Cardiac muscle cell (in vitro differentiated cells and primary cell): ENCODE measurements around the gene CYTIP. TPM values are rescaled to one million over a fixed set of nuclear protein-coding genes. Genes with fewer than 3 reads are reported as not detected.
A peak's percentile ranks its signal among the peaks of the same experiment; 100 is the strongest.

Experiments
- DNase-seq, 2 donors: peaks; one replicate each; pipeline versions ENCODE4 v3.0.0 to v3.0.0-alpha.2; 2010 to 2017; ENCODE audit warnings: low read depth in 1 of 2, low spot score in 1 of 2
- H3K27ac ChIP-seq: fragments of 200-600 bp; sonication (generic); 2 replicates; pipeline ENCODE4 v1.5.1; 2016
- H3K27me3 ChIP-seq: fragments of 200-600 bp; sonication (generic); 2 replicates; pipeline ENCODE4 v1.6.0; 2016; ENCODE audit warnings: control low read depth
- H3K36me3 ChIP-seq: fragments of 200-600 bp; sonication (generic); 2 replicates; pipeline ENCODE4 v1.5.1; 2016; ENCODE audit warnings: control low read depth
- H3K4me1 ChIP-seq: fragments of 200-600 bp; sonication (generic); 2 replicates; pipeline ENCODE4 v1.8.1; 2017; ENCODE audit warnings: low read depth, mild to moderate bottlenecking, mixed run types
- H3K4me3 ChIP-seq: fragments of 200-600 bp; sonication (generic); 2 replicates; pipeline ENCODE4 v1.5.1; 2016; ENCODE audit warnings: mild to moderate bottlenecking
- H3K9me3 ChIP-seq: fragments of 200-600 bp; sonication (generic); 2 replicates; pipeline ENCODE4 v1.5.1; 2017; ENCODE audit warnings: low read depth, mild to moderate bottlenecking, control low read depth
- CTCF ChIP-seq: IDR thresholded peaks from 2 replicates; pipeline ENCODE4 v1.5.1; 2012; ENCODE audit warnings: low read depth, mild to moderate bottlenecking, low read length
- polyA plus RNA-seq: library from polyadenylated mRNA; unstranded; fragments of >200 nt; fragmentation: Nextera tagmentation; extraction: Ambion mirVana; gene quantifications from 2 replicates; pipeline ENCODE4 v1.2.1, GENCODE V29; 2016
- total RNA-seq: library from RNA; depleted of rRNA; stranded (reverse); fragments of >200 nt; gene quantifications from 2 replicates; pipeline ENCODE4 v1.2.3, GENCODE V29; 2016

Gene CYTIP
- total and polyA plus RNA-seq, 2 experiments from 2014 or later: not detected

GRCh38 chr2:157487271-157487610 lies 43.4 kb upstream of the CYTIP start:
- no peak for DNase-seq
- no peak for TF ChIP-seq CTCF
- no peaks in the 10 kb centered on the region for H3K4me1 ChIP-seq

DNA sequence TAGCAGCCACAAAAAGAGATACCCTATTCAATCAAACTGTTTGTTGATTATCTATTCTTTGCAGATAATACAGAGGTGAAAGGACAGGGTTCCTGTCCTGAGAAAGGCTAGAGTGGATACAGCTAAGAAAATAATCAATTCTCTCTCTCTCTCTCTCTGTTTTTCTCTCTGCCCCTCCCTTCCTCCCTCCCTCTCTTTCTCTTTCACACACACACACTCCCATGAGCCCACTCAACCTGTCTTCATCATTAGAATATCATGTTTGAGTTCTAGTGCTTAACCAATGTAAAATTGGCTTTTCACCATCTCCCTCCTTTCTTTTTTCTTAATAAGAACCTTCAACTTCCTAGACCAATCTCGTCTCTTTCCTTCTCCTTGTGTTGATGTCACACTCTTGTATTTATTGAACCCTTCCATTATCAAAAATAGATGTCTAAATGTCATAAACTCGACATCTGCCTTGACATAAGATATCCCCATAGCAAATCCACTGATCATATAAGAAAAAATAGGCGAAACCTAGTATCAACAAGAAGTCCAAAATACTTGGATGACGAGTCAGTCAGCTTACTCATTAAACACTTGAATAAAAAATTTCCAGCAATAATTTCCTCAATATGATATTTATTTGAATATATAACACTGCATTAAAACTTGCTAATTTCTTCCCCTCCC lies 42.8 kb upstream of the CYTIP start:
- Histone ChIP-seq H3K27me3 (no peaks in the 10 kb centered on the region), H3K27ac (no peak overlapping the region), H3K9me3 (no peaks in the 10 kb centered on the region), H3K4me1 (no peaks in the 10 kb centered on the region), H3K4me3 (no peak overlapping the region), H3K36me3 (no peaks in the 10 kb centered on the region)
- no peak for TF ChIP-seq CTCF
- DNase-seq: no peak

More at GRCh38 chr2:157487271-157487610, 43.4 kb upstream of the CYTIP start:
- no peaks in the 10 kb centered on the region for H3K36me3 ChIP-seq
- H3K27ac ChIP-seq: no peak overlapping the region
- H3K27me3 ChIP-seq: no peaks in the 10 kb centered on the region
- no peak overlapping the region for H3K4me3 ChIP-seq
- no peaks in the 10 kb centered on the region for H3K9me3 ChIP-seq

DNA sequence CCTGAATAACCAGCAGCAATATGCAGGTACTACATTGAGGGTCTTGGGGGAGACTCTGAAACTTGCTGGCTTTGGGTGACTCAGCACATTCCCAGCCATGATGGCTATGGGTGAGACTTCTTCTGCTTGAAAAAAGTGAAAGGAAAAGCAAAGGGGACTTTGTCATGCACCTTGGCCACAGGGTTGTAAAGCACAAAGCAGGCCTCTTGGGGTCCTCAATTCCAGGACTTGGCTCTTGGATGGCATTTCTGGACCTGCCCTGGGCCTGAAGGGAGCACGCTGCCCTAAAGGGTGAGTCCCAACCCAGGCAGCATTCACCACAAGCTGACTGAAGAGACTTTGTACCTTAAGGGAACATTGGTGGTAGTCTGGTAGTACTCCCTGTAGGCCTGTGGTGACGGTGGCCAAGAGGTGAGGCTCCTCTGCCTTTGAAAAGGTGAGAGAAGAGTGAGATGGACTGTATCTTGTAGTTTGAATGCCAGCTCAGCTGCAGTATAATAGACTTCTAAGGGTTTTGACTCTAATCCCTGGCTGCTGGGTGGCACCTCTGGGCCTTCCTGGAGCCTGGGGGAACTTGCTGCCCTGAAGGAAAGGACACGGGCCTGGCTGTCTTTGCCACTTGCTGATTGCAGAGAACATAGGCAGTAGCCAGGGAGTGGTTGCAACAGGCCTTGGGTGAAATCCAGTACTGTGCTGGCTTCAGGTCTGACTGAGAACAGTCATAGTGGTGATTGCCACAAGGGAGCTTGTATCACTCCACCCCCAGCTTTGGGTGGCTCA lies 36.5 kb upstream of the CYTIP start:
- no peak overlapping the region for H3K4me3 ChIP-seq
- no peaks in the 10 kb centered on the region for H3K9me3 ChIP-seq
- H3K27ac ChIP-seq: no peak overlapping the region
- no peaks in the 10 kb centered on the region for H3K4me1 ChIP-seq
- H3K36me3 ChIP-seq: no peaks in the 10 kb centered on the region
- TF ChIP-seq CTCF: no peak
- no peaks in the 10 kb centered on the region for H3K27me3 ChIP-seq
- DNase-seq: peak in 1 of 2 donors; percentile 75

DNA sequence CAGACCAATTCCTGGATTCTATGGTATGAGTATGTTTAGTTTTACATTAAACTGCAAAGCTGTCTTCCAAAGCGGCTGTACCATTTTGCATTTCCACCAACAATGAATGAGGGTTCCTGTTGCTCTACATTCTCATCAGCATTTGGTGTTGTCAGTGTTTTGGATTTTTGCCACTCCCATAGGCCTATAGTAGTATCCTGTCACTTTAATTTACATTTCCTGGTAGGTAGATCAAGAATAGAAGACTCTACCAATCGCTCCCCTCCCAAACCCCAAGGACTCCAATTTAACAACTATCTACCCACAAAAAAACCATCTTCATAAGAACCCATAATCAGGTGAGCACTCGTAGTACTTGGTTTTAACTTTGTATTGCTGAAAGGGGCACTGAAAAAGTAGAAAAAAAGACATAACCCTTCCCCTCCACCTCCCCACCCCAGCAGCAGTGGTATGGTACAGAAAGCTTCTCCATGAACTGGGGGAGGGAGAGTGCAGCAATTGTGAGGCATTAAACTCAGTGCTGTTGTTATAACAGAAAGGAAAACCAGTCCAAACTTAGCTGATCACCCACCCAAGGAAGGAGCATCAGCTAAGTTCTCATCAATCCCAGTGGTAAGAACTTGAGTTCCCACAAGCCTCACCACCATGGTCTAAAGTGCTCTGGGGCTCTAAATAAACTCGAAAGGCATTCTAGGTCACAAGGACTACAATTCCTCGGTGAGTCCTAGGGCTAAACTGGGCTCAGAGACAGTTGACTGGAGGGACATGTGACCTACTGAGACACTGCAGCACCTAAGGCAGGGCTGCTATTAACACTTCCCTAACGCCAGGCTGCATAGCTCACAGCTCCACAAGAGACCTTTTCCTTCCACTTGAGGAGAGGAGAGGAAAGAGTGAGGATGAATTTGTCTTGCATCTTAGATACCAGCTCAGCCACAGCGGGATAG lies 35.5 kb upstream of the CYTIP start:
- Histone ChIP-seq H3K36me3 (no peaks in the 10 kb centered on the region), H3K4me1 (no peaks in the 10 kb centered on the region), H3K27me3 (no peaks in the 10 kb centered on the region), H3K9me3 (no peaks in the 10 kb centered on the region), H3K27ac (no peak overlapping the region), H3K4me3 (no peak overlapping the region)
- TF ChIP-seq CTCF: no peak
- DNase-seq: no peak

DNA sequence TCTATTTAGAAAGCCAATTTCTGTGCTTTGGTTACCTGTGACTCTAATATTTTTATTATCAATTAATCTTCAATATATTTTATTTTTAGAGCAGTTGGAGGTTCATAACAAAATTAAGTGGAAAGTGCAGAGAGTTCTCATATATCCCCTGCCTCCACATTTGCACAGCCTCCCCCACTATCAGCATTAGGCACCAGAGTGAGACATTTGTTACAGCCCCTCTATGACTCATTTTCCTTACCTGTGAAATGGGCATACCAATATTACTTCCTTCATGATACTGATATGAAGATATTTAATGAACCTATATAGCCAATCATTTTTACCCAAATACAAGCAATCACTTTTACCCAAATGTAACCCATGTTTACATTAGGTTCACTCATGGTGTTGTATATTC lies 34.0 kb upstream of the CYTIP start:
- Histone ChIP-seq H3K9me3 (no peaks in the 10 kb centered on the region), H3K4me1 (no peaks in the 10 kb centered on the region), H3K36me3 (no peaks in the 10 kb centered on the region), H3K4me3 (no peak overlapping the region), H3K27me3 (no peaks in the 10 kb centered on the region), H3K27ac (no peak overlapping the region)
- no peak for TF ChIP-seq CTCF
- DNase-seq: no peak
